Cardiac fibroblast (primary cell): ENCODE measurements around the gene TRAK1.

Experiments
- DNase-seq, 2 donors: peaks; one replicate each; pipeline versions ENCODE4 v3.0.0 to v3.0.0-alpha.2; 2010; ENCODE audit warnings: low read depth in 2 of 2
- H3K4me3 ChIP-seq, 2 donors: replicated peaks in 1 of 2; 1 replicate in 1 of 2; 2 replicates in 1 of 2; pipeline ENCODE4 v1.5.1; 2011; ENCODE audit warnings: low read depth in 2 of 2, low read length in 2 of 2, mild to moderate bottlenecking in 2 of 2, moderate library complexity in 1 of 2
- TF ChIP-seq, protein P1 (sequence below): IDR thresholded peaks from one replicate; pipeline ENCODE4 v1.5.1; 2011; ENCODE audit warnings: low read depth, mild to moderate bottlenecking, low read length, inconsistent platforms

The TRAK1 gene

DNA sequence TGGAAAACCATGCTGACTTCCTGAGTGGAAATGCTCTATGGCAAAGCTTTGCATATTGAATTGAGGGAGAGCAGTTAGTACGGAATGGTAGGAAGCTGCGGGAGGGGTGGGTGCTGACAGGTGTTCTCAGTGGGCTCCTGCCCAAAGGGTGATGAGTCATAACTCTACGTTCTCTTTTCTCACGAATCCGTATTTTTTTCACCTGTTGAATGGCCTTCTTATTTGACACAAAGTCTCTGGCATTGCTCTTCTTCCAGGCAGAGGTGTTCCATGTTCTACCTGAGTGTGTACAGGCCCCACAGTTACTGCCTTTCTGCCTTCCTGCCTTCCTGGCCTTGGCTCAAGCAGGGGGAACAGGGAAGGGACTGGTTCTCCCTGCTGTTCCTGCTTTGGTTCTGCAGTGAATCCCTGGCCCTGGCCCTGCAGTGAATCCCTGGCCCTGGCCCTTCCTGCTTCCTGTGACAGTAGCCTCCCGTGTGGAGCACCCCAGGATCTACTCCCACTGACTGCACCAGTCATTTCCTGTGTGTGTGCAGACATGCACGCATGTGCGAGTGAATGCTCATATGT, 31.9 kb downstream of the TRAK1 start:
- no peak overlapping the region for H3K4me3 ChIP-seq
- DNase-seq: peak; percentile 51 to 84
- TF ChIP-seq, protein P1, sequence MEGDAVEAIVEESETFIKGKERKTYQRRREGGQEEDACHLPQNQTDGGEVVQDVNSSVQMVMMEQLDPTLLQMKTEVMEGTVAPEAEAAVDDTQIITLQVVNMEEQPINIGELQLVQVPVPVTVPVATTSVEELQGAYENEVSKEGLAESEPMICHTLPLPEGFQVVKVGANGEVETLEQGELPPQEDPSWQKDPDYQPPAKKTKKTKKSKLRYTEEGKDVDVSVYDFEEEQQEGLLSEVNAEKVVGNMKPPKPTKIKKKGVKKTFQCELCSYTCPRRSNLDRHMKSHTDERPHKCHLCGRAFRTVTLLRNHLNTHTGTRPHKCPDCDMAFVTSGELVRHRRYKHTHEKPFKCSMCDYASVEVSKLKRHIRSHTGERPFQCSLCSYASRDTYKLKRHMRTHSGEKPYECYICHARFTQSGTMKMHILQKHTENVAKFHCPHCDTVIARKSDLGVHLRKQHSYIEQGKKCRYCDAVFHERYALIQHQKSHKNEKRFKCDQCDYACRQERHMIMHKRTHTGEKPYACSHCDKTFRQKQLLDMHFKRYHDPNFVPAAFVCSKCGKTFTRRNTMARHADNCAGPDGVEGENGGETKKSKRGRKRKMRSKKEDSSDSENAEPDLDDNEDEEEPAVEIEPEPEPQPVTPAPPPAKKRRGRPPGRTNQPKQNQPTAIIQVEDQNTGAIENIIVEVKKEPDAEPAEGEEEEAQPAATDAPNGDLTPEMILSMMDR: no peak

DNA sequence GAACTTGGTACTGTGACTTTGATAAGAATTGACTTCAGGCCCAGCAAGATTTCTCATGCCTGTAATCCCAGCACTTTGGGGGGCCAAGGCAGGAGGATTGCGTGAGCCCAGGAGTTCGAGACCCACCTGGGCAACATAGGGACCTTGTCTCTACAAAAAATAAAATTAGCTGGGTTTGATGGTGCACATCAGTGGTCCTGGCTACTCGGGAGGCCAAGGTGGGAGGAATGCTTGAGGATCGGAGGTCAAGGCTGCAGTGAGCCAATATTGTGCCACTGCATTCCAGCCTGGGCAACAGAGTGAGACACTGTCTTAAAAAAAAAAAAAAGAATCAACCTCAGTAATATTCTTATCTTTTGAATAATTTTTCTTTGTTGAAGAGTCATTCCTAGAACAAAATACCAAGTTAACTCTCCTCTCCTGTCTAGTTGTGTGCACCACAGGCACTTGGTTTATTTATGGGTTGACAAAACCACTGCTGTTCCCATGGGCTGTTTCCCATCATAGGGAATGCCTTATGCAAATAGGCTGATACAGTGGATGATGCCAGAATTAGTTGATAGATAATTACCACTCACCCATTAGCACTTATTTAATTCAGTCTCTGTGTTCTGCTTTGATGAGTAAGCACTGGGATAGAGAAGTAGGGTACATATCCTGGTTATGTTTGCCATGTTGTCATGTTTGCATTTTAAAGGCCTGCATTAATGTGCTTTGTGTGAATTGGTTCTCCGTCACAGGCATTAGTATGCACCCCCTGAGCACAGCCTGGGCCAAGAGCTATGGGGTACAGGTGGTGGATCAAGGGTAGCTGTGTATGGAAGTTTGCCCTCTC, 32.9 kb downstream of the TRAK1 start:
- DNase-seq: no peak
- TF ChIP-seq, protein P1: no peak
- H3K4me3 ChIP-seq: no peak overlapping the region

DNA sequence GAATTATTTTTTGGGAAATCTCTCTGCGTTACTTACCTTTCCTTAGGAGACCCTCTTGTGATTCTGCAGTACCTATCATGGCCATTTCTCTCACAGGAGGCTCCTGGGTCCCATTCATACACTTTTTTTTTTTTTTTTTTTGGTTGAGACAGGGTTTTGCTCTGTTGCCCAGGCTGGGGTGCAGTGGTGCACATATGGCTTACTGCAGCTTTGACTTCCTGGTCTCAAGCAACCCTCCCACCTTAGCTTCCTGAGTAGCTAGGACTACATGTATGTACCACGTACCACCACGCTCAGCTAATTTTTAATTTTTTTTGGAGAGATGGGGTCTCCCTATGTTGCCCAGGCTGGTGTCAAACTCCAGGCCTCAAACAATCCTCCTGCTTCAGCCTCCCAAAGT, 36.1 kb downstream of the TRAK1 start:
- no peak overlapping the region for H3K4me3 ChIP-seq
- TF ChIP-seq, protein P1: no peak
- no peak for DNase-seq

DNA sequence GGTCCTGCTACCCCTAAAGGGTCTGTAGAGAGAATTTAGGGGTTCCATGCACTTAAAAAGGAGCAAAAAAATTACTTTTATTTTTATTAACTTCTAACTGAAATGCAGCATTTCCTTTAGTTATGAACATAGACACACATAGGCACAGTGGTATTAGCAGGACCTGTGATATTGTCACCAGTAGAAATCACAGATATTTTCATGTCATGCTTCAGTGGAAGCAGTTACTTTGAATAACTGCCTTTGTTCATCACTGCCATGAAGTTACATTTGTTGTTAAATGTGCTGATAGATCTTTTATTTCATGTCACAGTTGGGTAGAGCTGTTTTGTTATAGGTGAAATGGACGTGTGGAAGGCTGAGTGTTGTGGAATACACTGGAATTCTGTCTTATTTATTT, 37.4 kb downstream of the TRAK1 start:
- DNase-seq: no peak
- H3K4me3 ChIP-seq: no peak overlapping the region
- TF ChIP-seq, protein P1: no peak

DNA sequence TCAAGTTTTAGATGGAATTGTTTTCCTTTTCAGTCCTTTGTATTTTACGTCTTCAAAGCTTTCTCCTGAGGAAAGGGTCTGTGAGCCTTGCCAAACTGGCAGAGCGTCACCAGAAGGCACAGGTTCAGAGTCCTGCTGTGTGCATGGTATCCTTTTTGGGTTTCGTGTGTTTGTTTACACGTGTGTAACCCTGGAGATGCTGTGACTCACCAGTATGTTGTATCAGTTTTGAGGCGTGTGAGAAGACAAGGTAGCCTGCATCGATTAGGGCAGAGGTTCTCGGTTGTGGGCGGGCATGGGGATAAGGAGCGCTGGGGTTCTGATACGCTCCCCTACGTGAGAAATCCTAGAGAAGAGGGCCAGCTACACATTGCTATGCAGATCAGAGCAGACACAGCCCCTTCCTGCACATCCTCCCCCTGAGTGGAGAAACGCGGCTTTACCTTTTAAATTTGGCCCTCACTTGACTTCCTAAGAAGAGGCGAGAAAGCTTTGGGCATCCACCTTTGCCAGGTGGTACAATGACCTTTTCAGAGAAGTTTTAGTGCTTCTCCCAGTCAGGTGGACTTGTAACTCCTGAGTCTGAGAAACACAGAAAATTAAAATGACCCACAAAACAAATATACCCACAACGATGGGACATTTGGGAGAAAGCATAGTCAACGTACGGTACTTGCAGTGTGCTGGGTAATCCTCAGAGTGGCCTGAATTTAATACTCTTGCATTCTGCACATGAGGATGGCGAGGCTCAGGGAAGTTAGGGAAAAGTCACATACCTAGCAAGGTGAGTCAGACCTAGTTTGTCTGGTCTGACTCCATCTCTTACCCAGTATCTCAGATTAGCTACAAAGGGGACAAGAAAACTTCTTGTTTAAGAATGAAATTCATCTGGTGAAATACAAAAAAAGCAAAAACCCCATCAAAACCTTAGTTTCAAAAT, 38.1 kb downstream of the TRAK1 start:
- no peak for DNase-seq

DNA sequence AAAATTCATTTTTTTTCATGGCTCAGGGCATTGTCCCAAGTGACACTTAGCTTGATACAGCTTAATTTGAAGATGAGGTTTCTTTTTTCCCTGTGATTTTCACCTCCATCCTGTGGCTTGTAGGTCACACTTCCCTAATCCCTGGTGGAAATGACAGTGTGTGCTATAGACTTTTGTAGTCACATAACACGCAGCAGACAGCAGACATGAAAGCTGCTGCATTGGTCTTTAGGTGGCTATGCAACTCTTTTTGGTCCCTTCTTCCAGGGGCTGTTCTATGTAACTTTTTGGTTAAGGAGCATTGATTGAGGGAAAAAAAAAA, 38.8 kb downstream of the TRAK1 start:
- TF ChIP-seq, protein P1: no peak
- H3K4me3 ChIP-seq: no peak overlapping the region
- DNase-seq: no peak

More for the DNA sequence above, 38.1 kb downstream of the TRAK1 start:
- TF ChIP-seq, protein P1: no peak
- H3K4me3 ChIP-seq: no peak overlapping the region
